Measurements from ENCODE around the gene MVB12B.

The MVB12B gene

DNA sequence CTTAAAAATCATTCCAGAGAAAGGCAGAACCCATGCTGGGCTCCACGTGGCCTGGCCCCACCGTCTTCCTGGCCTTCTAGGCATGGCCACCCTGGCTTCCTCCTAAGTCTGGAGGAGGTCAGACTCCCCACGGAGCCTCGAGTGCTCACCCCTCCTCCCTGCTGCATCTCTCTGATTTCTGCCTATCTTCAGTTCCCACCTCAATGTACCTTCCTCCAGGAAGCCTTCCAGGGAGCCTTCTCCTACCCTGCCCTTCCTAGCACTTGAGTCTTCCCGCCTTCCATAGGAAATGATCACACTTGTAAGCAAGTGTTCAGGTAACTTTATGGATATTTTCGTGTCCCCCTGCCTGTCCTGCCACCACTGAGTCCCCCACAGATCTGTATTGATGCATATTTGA is 92.0 kb downstream of the MVB12B start:
- Histone ChIP-seq H3K4me3 (ENCODE audit: low read depth in 1 of 2, low read length in 2 of 2) (no peak overlapping the region), H3K36me3 (ENCODE audit: insufficient read depth, low read length) (peaks cover 17% of the 10 kb centered on the region), H3K27me3 (ENCODE audit: control insufficient read depth in 1 of 2, insufficient read depth in 2 of 2, low read length in 2 of 2) (no peaks in the 10 kb centered on the region), H3K9me3 (ENCODE audit: low read length) (no peaks in the 10 kb centered on the region), H3K27ac (ENCODE audit: low read depth, low read length) (no peak overlapping the region), H3K9ac (ENCODE audit: low read length) (no peak overlapping the region), H3K4me1 (ENCODE audit: insufficient read depth, low read length) (no peaks in the 10 kb centered on the region)

DNA sequence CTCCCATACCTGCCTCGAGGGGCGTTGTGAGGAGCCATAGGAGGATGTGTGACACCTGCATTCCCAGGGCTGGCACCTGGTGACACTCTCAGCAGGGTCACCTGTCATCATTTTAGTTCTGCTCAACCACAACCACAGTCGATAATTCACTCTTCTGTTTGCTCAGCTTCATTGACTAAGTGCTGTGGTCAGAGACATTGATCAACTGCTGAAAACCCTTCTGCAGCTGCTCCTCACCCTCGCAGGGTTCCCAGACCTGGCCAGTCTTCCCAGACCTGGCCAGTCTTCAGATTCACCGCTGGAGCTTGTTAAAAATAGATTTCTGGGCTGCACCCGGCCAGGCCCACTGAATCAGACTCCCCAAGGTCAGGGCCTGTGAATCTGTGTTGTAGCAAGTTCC is 92.8 kb downstream of the MVB12B start:
- H3K27ac ChIP-seq (ENCODE audit: low read depth, low read length) = no peak overlapping the region
- no peak overlapping the region for H3K9ac ChIP-seq (ENCODE audit: low read length)

DNA sequence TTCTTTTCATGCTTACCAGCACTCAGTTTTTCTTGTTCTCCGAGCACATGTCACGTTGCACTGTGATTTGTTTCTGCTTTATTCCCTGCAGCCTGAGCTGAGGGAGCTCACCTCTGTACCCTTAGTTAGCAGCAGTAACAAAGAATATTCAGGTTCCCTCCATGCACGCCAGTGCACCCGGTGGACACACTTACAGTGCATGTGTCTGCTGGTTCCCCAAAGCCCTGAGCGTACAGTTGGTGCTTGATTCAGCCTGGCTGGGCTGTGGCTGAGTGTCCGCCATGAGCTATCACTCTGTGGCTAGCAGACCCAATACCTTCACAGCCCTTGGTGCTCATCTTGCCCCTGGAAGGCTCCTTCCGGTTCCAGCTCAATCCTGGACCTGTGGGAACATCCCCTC is 93.5 kb downstream of the MVB12B start:
- H3K4me3 ChIP-seq (ENCODE audit: low read depth in 1 of 2, low read length in 2 of 2) = no peak overlapping the region
- no peak overlapping the region for H3K9ac ChIP-seq (ENCODE audit: low read length)
- no peaks in the 10 kb centered on the region for H3K4me1 ChIP-seq (ENCODE audit: insufficient read depth, low read length)
- no peak overlapping the region for H3K27ac ChIP-seq (ENCODE audit: low read depth, low read length)
- H3K9me3 ChIP-seq (ENCODE audit: low read length) = no peaks in the 10 kb centered on the region
- no peaks in the 10 kb centered on the region for H3K27me3 ChIP-seq (ENCODE audit: control insufficient read depth in 1 of 2, insufficient read depth in 2 of 2, low read length in 2 of 2)
- H3K36me3 ChIP-seq (ENCODE audit: insufficient read depth, low read length) = peaks cover 27% of the 10 kb centered on the region

More for the DNA sequence above, 92.8 kb downstream of the MVB12B start:
- Histone ChIP-seq H3K9me3 (ENCODE audit: low read length) (no peaks in the 10 kb centered on the region), H3K36me3 (ENCODE audit: insufficient read depth, low read length) (peaks cover 24% of the 10 kb centered on the region), H3K27me3 (ENCODE audit: control insufficient read depth in 1 of 2, insufficient read depth in 2 of 2, low read length in 2 of 2) (no peaks in the 10 kb centered on the region), H3K4me1 (ENCODE audit: insufficient read depth, low read length) (no peaks in the 10 kb centered on the region), H3K4me3 (ENCODE audit: low read depth in 1 of 2, low read length in 2 of 2) (no peak overlapping the region)

DNA sequence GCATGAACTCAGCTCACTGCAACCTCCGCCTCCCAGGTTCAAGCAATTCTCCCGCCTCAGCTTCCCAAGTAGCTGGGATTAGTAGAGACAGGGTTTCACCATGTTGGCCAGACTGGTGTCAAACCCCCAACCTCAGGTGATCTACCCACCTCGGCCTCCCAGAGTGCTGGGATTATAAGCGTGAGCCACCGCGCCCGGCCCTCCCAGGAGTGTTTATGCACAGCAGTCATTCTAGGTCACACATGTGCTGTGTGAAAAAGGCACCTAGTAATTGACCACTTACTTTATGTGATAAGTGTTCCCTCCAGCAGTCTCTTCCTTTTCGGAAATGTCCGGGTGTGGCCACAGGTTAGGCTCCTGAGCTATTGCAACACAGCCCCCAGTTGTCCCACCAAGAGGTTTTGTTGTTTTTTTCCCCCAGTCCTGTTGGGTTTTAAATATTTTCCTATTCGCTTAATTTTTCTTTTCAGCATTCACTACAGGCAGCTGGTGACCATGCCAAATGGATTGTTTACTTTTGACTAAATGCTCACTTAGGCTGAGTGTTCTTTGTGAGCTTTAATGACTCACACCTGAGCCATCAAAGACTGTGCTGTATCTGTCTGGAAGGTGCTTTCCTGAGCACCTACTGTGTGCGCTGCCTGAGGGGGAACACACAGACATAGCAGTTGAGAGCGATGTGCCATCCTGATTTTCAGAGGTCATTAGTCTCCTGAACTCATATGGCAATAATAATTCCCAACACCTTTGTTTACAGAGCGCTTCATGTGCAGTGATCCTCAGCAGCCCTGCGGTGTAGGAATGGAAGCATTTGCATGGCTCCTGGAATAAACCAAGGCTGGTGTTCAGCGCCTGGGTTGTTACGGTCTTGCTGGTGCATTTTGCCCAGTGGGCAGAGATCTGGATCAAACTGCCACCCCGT is 94.3 kb downstream of the MVB12B start:
- no peak overlapping the region for H3K9ac ChIP-seq (ENCODE audit: low read length)
- no peaks in the 10 kb centered on the region for H3K27me3 ChIP-seq (ENCODE audit: control insufficient read depth in 1 of 2, insufficient read depth in 2 of 2, low read length in 2 of 2)
- H3K4me1 ChIP-seq (ENCODE audit: insufficient read depth, low read length) = no peaks in the 10 kb centered on the region
- H3K9me3 ChIP-seq (ENCODE audit: low read length) = no peaks in the 10 kb centered on the region
- H3K27ac ChIP-seq (ENCODE audit: low read depth, low read length) = no peak overlapping the region
- no peak overlapping the region for H3K4me3 ChIP-seq (ENCODE audit: low read depth in 1 of 2, low read length in 2 of 2)
- peaks cover 27% of the 10 kb centered on the region for H3K36me3 ChIP-seq (ENCODE audit: insufficient read depth, low read length)

DNA sequence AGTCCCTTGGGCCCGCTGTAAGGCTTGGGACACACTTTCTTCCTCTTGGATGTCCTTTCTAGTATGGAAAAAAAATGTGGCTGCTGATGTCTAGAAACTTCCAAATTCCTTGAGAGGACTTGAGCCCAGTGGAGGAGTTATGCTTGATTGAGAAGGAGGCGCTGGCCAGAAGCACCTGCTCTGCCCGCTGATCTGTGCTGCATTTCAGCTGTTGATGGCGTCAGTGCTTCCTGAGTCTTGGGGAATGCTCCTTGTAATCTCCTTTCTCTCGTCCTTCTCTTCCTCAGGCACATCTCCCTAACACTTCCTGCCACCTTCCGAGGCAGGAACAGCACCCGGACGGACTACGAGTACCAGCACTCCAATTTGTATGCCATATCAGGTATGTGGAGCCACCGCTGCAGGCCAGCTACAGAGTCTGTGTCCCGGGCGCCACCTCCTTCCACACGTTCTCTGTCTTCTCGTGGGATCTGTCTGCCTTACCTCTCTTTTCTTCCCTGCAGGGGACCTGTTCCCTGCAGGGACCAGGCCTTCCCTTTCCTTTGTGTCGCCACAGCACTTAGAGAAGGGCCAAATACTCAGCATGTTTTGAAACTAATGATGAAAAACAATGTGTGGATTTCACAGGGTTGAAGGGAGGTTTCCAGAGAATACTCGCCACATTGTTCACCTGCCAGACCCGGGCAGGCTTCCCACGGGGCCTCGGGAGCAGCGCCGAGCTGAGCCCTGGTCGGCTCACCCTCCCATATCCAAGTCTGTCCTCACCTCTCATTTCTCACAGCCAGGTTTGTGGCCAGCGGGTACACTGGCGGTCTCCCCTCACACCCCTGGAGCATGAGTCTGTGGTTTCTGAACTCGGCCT is 95.2 kb downstream of the MVB12B start:
- Histone ChIP-seq H3K9ac (ENCODE audit: low read length) (no peak overlapping the region), H3K9me3 (ENCODE audit: low read length) (no peaks in the 10 kb centered on the region), H3K27me3 (ENCODE audit: control insufficient read depth in 1 of 2, insufficient read depth in 2 of 2, low read length in 2 of 2) (no peaks in the 10 kb centered on the region), H3K27ac (ENCODE audit: low read depth, low read length) (no peak overlapping the region), H3K4me3 (ENCODE audit: low read depth in 1 of 2, low read length in 2 of 2) (no peak overlapping the region), H3K4me1 (ENCODE audit: insufficient read depth, low read length) (no peaks in the 10 kb centered on the region), H3K36me3 (ENCODE audit: insufficient read depth, low read length) (peaks cover 27% of the 10 kb centered on the region)

DNA sequence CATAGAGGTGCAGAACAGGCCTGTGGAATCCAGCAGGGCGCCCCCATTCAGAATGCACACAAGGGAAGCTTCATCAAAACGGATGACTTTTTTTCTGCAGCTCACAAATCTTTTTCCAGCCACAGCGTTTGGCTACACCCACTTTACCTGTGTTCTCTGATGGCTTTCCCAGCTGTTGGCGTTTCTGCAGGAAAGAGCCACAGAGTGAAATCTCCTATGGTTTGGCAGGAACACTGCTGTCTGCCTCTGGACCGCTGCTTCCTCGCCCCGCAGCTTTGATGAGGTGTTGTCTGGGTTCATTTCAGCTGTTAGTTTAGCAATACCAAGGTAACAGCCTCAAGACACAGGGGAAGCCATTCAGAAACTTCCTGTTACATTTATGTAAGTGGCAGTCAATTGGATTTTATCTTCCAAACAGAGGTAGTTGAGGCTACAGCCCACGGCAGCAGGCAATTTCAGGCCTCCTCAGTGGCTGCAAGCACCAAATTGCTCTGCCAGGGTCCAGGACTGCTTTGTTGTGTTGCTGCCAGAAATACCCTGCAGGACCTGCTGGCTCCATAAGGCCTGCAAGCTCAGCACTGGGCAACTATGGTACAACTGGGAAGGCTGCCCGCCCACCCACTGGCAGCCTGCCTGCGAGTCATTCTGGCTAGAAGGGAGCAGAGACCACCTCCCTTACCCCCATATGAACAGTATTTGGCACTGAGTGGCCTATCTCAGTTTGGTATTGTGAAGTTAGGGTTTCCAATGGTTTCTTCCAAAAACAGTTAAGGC is 96.7 kb downstream of the MVB12B start:
- H3K36me3 ChIP-seq (ENCODE audit: insufficient read depth, low read length) = peaks cover 27% of the 10 kb centered on the region
- H3K4me3 ChIP-seq (ENCODE audit: low read depth in 1 of 2, low read length in 2 of 2) = no peak overlapping the region
- H3K9me3 ChIP-seq (ENCODE audit: low read length) = no peaks in the 10 kb centered on the region
- no peak overlapping the region for H3K27ac ChIP-seq (ENCODE audit: low read depth, low read length)
- H3K9ac ChIP-seq (ENCODE audit: low read length) = no peak overlapping the region
- no peaks in the 10 kb centered on the region for H3K27me3 ChIP-seq (ENCODE audit: control insufficient read depth in 1 of 2, insufficient read depth in 2 of 2, low read length in 2 of 2)
- no peaks in the 10 kb centered on the region for H3K4me1 ChIP-seq (ENCODE audit: insufficient read depth, low read length)

DNA sequence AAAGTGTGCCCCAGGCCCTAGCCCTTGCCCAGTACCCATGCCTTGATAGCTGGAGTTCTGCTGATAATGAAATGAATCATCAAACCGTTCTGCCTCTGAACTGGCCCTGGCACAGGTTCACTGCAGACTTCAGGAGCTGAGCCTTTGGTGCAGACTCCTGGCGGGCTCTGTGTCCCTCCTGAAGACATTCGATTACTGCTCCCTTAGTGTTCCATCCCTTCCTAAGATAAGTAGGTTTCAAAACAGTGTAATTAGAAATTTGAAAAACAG is 97.2 kb downstream of the MVB12B start:
- Histone ChIP-seq H3K9ac (ENCODE audit: low read length) (no peak overlapping the region), H3K4me3 (ENCODE audit: low read depth in 1 of 2, low read length in 2 of 2) (no peak overlapping the region), H3K36me3 (ENCODE audit: insufficient read depth, low read length) (peaks cover 27% of the 10 kb centered on the region), H3K4me1 (ENCODE audit: insufficient read depth, low read length) (no peaks in the 10 kb centered on the region), H3K27ac (ENCODE audit: low read depth, low read length) (no peak overlapping the region), H3K9me3 (ENCODE audit: low read length) (no peaks in the 10 kb centered on the region), H3K27me3 (ENCODE audit: control insufficient read depth in 1 of 2, insufficient read depth in 2 of 2, low read length in 2 of 2) (no peaks in the 10 kb centered on the region)

DNA sequence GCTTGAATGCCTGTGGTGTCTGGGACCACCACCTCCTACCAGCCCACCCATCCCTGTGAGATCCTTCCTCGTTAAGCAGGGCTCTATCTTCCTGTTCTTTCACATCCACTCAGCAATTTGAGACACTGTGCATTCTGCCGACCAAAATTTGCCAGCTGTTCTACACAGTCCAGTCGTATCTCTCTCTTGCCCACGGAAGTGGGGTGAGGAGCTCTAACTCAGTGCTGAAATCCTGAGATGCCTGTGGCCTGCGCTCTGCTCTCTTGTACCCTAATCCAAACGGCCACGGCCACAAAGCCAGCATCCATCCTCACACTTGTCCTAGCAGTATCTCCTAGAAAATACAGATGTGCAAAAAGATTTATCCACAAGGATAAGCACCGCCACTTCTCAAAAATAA is 97.9 kb downstream of the MVB12B start:
- no peak overlapping the region for H3K4me3 ChIP-seq (ENCODE audit: low read depth in 1 of 2, low read length in 2 of 2)
- no peaks in the 10 kb centered on the region for H3K4me1 ChIP-seq (ENCODE audit: insufficient read depth, low read length)
- no peaks in the 10 kb centered on the region for H3K9me3 ChIP-seq (ENCODE audit: low read length)
- no peak overlapping the region for H3K9ac ChIP-seq (ENCODE audit: low read length)
- peaks cover 27% of the 10 kb centered on the region for H3K36me3 ChIP-seq (ENCODE audit: insufficient read depth, low read length)
- no peak overlapping the region for H3K27ac ChIP-seq (ENCODE audit: low read depth, low read length)
- H3K27me3 ChIP-seq (ENCODE audit: control insufficient read depth in 1 of 2, insufficient read depth in 2 of 2, low read length in 2 of 2) = no peaks in the 10 kb centered on the region

DNA sequence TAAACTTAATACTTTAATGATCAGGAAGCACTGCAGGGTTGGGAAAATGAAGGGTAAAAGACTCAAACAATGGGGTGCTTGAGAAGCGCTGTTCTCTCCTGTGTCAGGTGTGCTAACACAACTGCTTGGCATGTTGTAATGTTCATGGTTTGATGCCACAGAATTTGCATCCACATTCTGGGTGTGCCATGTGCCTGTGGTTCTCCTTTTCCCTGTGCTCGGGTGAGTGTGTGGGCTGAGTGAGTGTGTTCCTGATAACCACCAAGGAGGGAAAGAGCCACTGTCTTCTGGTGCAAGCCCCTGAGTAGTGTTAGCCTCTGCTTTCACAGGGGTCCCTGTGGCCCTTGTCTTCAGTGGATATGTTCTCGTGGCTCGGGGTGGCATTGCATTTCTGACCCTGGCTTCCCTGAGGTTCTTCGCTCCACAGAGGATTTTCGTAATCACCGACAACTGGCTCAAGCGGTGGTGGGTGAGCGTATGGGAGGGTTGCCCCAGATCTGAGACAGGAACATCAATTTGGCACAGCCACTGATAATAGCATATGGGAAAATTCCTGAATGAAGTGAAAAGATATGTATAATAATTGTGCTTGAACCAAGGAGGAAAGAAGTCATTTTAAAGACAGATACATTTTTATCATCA is 102.0 kb downstream of the MVB12B start:
- no peaks in the 10 kb centered on the region for H3K4me1 ChIP-seq (ENCODE audit: insufficient read depth, low read length)
- no peak overlapping the region for H3K4me3 ChIP-seq (ENCODE audit: low read depth in 1 of 2, low read length in 2 of 2)
- H3K9me3 ChIP-seq (ENCODE audit: low read length) = no peaks in the 10 kb centered on the region
- H3K27ac ChIP-seq (ENCODE audit: low read depth, low read length) = no peak overlapping the region
- no peaks in the 10 kb centered on the region for H3K27me3 ChIP-seq (ENCODE audit: control insufficient read depth in 1 of 2, insufficient read depth in 2 of 2, low read length in 2 of 2)
- H3K36me3 ChIP-seq (ENCODE audit: insufficient read depth, low read length) = peaks cover 9% of the 10 kb centered on the region
- no peak overlapping the region for H3K9ac ChIP-seq (ENCODE audit: low read length)

DNA sequence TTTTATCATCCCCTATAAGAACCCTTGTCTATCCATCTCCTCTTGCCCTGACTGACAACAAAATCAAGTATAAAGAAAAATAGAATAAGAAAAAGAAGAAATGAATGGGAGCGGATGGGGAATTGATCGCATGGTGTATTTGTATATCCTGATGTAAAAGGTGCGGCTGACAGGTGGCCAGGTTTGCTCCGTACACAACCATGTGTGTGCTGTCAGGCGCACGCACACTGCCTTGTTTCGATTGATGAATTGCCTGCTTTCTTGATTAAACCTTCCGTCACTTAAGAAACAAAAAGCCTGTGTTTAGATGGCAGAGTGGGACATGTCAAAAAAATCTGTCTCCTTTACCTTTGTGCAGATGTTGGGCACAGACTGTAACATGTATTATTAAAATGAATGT is 102.6 kb downstream of the MVB12B start:
- H3K36me3 ChIP-seq (ENCODE audit: insufficient read depth, low read length) = peaks cover 6% of the 10 kb centered on the region
- H3K9ac ChIP-seq (ENCODE audit: low read length) = no peak overlapping the region
- no peak overlapping the region for H3K4me3 ChIP-seq (ENCODE audit: low read depth in 1 of 2, low read length in 2 of 2)
- no peak overlapping the region for H3K27ac ChIP-seq (ENCODE audit: low read depth, low read length)
- H3K4me1 ChIP-seq (ENCODE audit: insufficient read depth, low read length) = no peaks in the 10 kb centered on the region
- no peaks in the 10 kb centered on the region for H3K27me3 ChIP-seq (ENCODE audit: control insufficient read depth in 1 of 2, insufficient read depth in 2 of 2, low read length in 2 of 2)
- H3K9me3 ChIP-seq (ENCODE audit: low read length) = no peaks in the 10 kb centered on the region

DNA sequence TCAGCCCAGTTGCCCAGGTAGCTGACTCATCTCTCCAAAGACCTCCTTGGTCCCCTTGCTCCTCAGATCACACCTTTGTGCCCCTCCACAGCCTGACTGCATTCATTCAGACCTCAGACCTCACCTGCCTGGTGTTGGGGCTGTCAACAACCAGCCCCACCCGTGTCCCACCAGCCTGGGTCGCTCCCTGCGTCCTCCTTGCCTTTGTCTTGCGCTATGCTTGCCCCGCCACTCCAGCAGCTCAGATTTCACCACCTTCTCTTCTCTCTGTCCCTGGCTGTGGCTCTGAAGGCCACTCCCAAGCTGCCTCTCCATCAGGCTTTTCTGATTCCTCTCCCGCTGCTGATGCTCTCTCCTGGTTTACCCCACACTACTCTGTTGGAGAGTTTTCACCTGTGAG is 103.5 kb downstream of the MVB12B start:
- no peaks in the 10 kb centered on the region for H3K9me3 ChIP-seq (ENCODE audit: low read length)
- H3K9ac ChIP-seq (ENCODE audit: low read length) = no peak overlapping the region
- H3K27me3 ChIP-seq (ENCODE audit: control insufficient read depth in 1 of 2, insufficient read depth in 2 of 2, low read length in 2 of 2) = no peaks in the 10 kb centered on the region
- H3K4me1 ChIP-seq (ENCODE audit: insufficient read depth, low read length) = no peaks in the 10 kb centered on the region
- peaks cover 3% of the 10 kb centered on the region for H3K36me3 ChIP-seq (ENCODE audit: insufficient read depth, low read length)
- H3K4me3 ChIP-seq (ENCODE audit: low read depth in 1 of 2, low read length in 2 of 2) = no peak overlapping the region
- H3K27ac ChIP-seq (ENCODE audit: low read depth, low read length) = no peak overlapping the region
